RWPE1 (cell line): ENCODE results near the gene ZNF451.

ENCODE experiments used
- CTCF ChIA-PET: fragments of 350-600 bp; sonication (Branson Sonifier 250); formaldehyde crosslinking; extraction: SDS; loops from one replicate; lab custom pipeline; 2021; lab: Yijun Ruan, JAX
- POLR2A ChIA-PET: fragments of 400-600 bp; formaldehyde crosslinking; extraction: SDS; loops from one replicate; lab custom pipeline; 2020; ENCODE audit warnings: antibody characterized with exemption; ENCODE audit not compliant: low non-redundant PET; lab: Yijun Ruan, JAX
- DNase-seq: peaks from one replicate; pipeline ENCODE4 v3.0.0; 2012; ENCODE audit warnings: low spot score
- H3K27ac ChIP-seq: fragments of 450-650 bp; 2 replicates; pipeline ENCODE4 v1.5.1; 2017
- CTCF ChIP-seq: fragments of 450-650 bp; conservative IDR thresholded peaks from 2 replicates; pipeline ENCODE4 v1.5.1; 2017; ENCODE audit warnings: low read depth, mild to moderate bottlenecking

ZNF451 gene

DNA sequence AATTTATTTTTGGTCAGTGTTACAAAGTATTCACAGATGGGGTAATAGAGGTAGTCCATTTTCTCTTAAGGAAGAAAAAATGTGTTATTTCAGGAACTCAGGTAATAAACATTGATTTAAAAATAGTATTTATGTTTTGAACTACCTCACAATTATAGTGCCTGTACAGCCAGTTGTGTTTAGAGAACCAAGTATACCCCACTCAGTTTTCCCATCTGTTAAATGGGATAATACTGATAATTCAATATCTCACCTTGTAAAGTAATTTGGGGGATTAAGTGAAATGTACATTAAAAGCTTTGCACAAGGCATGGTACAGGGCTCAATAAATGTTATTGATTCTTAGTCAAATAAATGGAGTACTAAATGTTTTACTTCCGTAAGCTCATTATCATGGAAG, 4.7 kb downstream of the ZNF451 start:
- no peak for DNase-seq
- CTCF ChIA-PET: no interaction called here
- no peak for TF ChIP-seq CTCF
- no peak overlapping the region for H3K27ac ChIP-seq
- POLR2A ChIA-PET: no interaction called here

DNA sequence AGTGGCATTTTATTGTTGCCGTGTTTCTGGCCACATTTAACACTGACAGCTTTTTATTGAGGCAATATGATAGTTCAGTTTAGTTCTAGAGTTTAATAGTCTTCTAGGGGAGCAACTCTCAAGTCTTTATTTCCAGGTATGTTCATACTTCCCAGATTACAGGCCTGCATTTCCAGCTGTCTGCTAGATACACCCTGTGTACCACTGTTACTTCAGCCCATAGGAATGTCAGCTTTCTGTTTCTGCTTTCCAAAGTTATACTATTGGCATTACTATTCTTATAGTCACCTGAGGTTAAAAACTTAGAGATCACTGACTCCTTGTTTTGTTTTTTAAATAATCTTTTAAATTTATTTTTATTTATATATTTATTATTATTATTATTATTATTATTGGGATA, 7.6 kb downstream of the ZNF451 start:
- no peak for TF ChIP-seq CTCF
- ChIA-PET POLR2A (no interaction called here), CTCF (interaction anchor here (0.6 to 0.7 kb wide), 2 partner anchors 191 to 219 kb away, joined by 3 read pairs; no protein-coding TSS in a partner anchor)
- DNase-seq: no peak
- H3K27ac ChIP-seq: no peak overlapping the region

DNA sequence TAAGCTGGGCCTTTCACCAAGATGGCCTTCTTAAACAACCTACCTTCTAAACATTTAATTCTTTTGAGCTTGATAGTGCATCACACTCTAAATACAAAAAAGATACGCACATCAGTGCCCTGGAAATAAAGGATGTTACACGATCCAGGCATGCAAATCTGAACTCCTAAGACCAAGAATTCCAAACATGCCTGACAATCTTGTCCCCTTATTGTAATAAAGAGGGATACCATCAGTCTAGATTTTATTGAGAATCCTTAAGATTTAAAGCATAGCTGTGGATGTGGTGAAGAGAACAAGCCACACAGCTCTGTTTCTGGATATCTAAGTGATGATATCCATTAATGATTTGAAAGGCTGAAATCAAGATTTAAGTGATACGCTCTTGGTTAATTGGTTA, 13.0 kb downstream of the ZNF451 start:
- TF ChIP-seq CTCF: no peak
- POLR2A ChIA-PET: interaction anchor here (0.5 kb wide), 1 partner anchor 51 kb away, joined by 4 read pairs; no protein-coding TSS in a partner anchor
- no peak overlapping the region for H3K27ac ChIP-seq
- no peak for DNase-seq
- CTCF ChIA-PET: no interaction called here

DNA sequence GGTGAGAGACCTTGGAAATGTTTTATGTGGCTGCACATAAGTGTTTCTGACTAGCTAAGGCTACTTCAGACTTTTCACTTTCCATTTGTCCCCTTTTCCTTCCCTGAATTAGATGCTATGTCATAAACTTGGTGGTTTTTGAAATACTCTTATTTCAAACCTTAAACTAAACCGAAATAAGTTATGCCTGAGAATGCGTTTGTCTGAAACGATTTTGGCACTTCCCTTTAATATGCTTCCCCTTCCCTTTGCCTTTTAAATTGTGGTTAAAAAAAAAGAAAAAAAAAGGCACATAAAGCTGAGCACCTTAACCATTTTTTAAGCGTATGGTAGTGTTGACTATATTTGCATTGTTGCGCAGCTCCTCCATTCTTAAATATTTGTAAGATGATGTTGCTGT, 14.3 kb downstream of the ZNF451 start:
- POLR2A ChIA-PET: no interaction called here
- H3K27ac ChIP-seq: no peak overlapping the region
- TF ChIP-seq CTCF: no peak
- CTCF ChIA-PET: interaction anchor here (0.9 kb wide), 1 partner anchor 9 kb away, joined by 8 read pairs; no protein-coding TSS in a partner anchor
- DNase-seq: no peak

DNA sequence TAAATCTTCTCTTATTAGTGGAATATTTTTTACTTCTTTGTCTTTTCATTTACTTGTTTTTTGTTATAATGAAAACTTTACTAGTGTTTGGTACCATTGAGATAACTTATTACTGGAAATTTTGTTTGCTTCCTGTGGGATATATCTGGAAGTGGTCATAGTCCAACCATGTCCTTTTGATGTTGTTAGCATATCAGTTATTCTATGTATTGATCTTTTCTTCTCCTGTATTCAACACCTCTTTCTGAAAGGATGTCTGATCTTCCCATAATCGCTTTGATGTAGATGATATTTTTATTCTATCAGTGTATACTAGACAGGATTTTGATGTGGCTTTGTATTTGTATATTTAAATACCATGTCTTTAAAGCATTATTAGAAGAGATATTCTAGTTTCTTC, 17.0 kb downstream of the ZNF451 start:
- no peak for TF ChIP-seq CTCF
- POLR2A ChIA-PET: no interaction called here
- CTCF ChIA-PET: no interaction called here

DNA sequence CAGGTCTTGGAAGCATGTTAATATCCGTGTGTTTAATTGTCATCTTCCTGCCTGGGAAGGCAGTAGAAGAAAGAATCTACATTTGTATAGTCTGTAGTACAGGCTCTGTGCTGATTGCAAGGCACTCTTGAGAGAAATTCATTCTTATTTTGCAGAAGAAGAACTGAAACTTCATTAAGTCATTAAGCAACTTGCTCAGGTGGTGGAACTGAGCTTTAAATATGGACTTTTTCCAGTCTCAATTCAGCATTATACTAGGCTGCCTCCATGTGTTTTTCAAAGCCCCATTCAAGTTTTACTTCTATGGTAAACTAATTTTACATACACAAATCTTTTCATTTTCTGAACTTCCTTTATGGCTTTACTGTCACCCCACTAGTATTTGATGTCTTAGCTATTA, 18.7 kb downstream of the ZNF451 start:
- POLR2A ChIA-PET: no interaction called here
- H3K27ac ChIP-seq: no peak overlapping the region
- CTCF ChIA-PET: interaction anchor here (0.6 kb wide), 2 partner anchors 29 to 182 kb away, joined by 3 to 5 read pairs; no protein-coding TSS in a partner anchor

More for the DNA sequence above, 17.0 kb downstream of the ZNF451 start:
- no peak for DNase-seq
- H3K27ac ChIP-seq: no peak overlapping the region

More for the DNA sequence above, 18.7 kb downstream of the ZNF451 start:
- DNase-seq: no peak
- no peak for TF ChIP-seq CTCF
